HG03558 (cell line): ENCODE results near the gene FKBP8.

Experiments used
- ATAC-seq: cut with Tn5 transposase; IDR thresholded peaks from one replicate; pipeline ENCODE4 v1.9.1; 2021; ENCODE audit warnings: moderate number of reproducible peaks; ENCODE audit not compliant: unreplicated experiment; ENCODE audit errors: extremely low read depth

Gene FKBP8

DNA sequence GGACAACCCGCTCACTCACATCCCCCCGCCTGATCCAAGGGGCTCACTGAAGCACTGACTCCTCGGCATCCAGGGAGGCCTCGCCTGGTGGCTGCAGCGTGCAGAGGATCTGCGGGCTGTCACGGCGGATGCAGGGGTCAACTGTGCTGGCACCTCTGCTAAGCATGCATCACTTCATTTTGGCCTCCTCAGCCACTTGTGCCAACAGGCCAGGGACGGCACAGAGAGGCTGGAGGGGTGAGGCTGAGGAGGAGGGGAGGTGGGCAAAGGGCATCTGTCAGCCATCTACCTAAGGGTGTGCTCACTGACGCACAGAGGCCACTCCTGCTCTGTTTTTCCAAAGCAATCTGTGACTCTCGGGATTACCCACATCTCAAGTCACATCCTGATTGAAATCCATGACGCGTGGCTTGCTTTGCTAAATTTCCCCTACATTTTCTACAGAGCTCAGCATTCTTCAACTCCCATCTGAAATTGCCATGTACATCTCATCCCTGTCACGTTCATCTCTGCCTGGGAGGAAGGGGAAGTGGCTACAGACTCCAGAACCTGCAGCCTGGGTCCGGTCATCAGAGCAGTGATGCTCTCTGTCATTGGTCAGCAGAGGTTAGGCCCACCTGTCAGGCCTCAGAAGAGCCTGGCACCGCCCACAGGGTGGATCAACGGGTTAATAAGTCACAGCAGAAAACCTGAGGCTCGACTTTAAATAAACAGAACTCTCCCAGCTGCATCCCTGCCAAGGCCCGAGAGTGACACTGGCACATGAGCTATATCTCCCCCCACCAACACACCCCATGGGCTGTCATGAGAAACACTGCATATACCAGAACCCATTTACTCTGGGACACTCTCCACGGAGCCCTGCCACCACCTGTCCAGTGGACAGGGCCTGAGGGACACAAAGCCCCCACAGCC is 39.1 kb downstream of the FKBP8 start:
- ATAC-seq: no peak

DNA sequence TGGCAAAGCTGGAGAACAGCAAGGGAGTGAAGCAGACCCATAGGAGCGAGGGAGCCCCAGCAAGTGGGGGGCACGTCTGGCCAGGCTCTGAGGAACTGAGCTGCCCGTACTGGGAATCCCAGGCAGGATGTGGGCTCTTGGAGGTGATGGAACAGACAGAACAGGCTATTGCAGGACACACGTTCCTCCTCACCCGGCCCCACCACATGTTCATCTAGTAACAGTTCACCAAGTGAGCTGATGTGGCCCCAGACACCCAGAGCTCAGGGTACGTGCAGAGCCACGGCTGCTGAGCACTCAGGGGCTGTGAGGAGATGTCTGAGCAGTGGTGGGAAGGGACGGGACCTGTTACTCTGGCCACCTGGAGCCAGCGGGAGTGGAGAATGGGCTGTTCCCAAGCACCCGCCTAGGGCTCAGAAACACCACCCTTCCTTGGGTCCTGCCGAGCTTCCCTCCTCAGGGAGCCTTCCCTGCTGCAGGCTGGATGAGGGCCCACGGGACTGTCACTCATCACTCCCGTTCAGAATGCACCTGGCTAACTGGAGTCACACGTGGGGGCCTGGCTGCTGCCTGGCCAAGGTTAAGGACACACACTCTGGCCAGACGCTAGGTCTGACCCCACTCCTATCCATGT is 39.9 kb downstream of the FKBP8 start:
- no peak for ATAC-seq

DNA sequence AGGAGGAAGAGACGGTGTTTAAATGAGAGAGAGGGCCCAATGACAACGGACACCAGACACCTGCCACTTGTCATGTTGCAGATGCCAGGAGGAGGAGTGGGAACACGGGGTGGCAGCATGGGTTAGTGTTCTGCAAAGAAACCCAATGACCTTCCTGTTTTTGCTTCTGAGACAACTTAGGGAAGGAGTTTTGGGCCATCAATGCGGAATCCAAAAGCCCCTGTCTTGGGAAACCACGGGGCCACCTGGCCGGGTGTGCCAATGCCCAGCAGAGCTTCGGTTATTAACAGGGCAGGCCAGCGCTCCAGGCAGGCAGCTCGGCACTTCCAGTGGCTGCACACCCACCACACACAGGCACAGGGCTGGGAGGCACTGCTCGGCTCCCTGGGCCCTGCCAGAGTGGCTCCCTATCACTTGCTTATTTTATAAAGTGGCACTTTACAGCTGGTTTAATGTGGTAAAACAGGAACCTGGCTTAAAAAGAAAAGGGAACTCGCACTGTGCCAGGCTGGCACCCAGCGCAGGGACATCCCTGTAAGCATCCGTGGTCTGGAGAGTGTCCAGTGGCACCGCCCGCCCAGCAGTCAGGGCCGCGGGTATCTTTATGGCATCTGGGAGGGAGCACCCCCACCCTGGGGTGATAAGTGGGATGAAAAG is 40.6 kb downstream of the FKBP8 start:
- no peak for ATAC-seq

DNA sequence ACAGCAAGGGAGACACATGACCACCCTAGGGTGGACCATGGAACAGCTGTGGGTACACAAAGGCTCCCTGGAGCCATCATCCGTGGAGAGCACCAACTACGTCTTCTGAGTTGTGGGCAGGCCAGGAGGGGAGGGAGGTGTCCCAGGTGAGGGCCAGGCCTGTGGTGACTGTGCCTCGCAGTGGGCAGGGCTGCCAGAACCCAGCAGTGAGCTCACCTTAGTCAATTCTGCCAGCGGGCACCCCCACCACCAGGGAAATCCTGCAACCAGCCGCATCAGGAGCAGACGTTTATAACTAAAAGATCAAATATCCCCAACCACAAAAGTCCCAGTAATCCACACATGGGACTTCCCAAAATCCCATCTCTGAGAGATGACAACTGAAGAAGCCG is 41.1 kb downstream of the FKBP8 start:
- ATAC-seq: no peak

DNA sequence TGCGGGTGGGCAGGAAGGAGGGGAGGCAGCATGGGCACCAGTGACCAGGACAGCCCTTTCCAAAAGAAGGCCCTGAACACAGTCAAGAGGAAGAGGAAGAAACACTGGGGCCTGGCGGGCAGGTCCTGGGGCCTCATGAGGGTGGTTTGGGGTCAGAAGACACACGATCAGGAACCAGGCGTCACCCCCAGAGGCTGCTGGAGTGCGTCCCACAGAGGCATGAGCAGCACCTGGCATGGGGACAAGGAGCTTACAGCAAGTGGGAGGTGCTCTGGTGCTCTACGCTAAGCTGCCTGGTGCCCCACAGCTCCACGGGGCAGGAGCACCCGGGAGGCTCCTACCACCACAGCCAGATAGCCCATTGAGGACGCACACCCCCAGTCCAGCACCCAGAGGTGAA is 41.5 kb downstream of the FKBP8 start:
- ATAC-seq: no peak

DNA sequence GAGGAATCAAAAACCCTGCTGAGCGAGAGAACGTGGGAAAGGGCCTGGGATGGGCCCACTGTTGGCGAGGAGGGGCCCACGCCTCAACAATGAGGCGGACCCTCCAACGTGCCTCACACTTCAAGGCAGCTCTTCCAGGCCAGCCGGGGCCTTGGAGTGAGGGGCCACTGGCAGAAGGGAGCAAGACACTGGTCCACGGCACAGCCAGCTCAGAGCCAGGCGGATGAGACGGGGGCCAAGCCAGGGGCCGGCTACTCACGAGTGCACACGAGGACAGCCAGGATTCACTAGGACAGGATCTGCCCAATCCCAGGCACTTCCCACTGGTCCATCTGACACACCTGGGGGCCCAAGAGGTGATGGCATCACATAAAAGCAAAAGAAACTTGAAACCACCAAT is 42.0 kb downstream of the FKBP8 start:
- no peak for ATAC-seq

DNA sequence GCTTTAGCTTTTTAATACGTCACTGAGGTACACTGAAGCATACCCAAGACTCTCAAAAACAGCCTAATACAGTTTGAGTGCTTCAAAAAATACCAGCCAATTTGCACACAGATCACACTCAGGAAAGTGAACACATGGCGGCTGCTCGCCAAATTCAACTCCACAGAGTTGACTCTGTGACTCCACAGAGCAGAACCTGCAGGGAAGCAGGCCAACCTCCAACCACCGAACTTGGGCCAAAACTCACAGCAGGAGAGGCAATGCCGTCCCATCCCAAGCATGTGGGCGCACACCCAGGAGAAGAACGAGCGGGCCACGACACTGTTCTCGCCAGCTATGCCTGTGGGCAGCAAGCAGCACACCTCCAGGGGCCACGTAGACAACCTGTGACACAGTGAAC is 42.6 kb downstream of the FKBP8 start:
- ATAC-seq: no peak

DNA sequence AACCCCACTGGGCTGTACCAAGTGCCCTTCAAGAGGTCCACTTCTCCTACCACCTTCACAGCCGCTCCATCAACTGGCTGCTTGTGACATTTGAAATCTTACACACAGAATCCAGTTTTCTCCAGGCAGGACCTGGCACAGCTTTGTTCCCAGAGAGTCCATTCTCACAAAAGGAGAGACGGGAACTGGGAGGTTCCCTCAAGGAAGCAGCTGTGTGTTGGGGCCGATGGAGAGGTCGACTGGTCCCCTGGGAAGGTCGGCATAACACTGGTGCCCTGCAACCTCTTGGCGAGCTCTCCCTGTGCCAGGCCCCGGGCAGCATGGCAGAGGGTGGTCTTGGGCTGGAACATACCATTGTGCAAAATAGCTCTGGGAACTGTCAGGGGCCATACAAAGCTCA is 43.0 kb downstream of the FKBP8 start:
- ATAC-seq: no peak

DNA sequence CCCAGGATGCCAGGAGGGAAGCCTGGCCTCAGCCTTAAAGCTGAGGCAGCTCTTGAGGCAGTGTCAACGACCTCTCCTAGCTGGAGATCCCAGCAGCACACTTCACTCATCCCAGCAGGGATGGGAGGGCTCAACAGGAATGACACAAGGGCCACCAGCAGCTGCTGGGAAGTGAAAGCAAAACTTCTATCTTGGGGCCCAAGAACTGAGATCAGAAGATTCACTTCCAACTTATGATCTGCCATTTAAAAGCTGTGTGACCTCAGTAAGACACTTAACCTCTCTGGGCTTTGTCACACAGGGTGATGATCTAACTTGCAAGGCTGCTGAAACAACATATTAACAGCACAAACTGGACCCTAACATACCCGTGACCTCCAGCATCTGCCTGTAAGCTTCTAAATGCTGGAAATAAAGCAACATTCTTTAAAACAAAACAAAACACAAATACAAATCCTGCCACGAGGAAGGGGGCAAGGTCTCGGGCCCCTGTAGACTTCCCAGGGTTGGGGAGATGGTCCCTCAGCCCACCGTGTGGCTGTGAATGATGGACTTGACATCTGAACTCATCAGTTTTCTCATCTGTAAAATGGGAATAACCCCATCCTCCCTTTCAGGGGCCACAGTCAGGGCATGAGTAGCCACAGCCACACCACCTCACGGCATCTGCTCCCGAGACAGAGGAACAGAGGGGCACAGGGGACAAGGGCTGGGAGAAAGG is 44.2 kb downstream of the FKBP8 start:
- ATAC-seq: no peak

DNA sequence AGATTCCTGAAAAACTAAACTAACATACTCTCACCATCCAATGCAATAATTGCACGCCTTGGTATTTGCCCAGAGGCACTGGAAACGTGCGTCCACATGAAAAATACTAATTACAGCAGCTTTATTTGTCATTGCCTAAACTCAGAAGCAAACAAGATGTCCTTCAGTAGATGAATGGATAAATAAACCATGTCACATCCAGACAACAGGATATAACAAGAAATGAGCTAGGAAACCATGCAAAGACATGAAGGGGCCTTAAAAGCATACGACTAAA is 46.5 kb downstream of the FKBP8 start:
- no peak for ATAC-seq

DNA sequence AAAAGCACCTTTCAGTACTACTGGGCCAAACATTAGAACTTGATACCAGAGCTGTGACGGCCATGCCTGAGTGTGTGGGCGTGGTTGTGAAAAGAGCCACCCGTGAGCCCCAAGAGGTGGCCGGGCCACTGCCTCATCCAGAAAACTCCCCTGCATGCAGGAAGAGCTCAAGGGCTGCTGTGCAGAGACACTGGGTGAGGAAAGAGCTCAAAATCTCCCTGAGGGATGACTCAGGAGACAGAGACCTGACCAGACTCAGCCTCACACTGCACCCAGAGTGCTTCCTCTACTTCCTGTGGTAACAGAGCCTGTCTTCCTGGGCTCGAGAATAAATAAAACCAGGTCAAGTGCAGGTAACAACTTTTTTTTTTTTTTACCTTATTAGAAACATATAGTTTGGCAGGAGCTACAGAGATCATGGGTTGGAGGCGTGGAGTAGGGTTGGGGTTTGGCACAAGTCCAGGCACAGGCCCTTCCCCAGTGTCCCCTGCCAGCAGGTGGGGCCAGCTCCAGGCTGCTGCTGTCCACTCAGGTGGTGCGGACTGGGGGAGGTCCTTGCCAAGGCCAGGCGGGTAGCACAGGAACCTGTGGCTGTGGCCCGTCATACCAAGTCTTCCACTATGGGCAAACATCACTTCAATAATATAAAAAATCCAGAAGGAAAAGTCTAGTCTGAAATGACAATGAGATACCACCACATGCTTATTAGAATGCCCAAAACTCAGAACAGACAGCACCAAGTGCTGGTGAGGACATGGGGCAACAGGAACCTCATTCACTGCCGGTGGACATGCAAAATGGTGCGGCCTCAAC is 47.0 kb downstream of the FKBP8 start:
- no peak for ATAC-seq

DNA sequence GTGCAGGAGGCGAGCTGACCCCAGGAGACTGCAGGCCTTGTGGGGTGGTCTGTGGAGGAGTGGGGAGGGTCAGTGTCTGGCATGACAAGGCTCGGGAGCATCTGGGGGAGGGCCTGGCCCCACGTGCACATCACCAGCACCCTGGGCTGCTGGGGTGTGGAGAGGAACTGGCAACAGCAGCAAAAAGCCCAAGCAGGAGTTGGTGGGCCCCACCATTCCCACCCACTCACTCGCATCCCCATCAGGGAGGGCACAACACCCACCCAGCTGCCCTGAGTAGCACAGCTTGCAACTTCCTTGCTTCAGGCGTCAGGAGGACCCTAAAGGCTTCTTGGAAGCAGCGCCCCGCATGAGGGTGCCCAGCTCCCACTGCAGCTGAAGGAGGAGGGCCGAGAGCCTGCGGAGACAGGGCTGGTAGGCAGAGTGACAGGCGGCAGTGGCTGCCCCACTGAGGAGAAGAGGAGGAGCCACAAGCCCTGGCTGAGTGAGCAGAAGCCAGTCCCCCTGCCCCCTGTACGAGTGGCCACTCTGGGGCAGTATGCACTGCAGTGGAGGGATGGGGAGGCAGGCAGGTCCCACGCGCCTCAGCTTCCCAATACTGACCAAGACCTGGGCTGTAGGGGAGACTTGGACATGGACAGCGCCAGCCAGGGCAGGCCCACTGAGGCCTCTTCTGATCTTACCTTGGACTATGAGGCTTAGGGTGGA is 48.0 kb downstream of the FKBP8 start:
- ATAC-seq: no peak

DNA sequence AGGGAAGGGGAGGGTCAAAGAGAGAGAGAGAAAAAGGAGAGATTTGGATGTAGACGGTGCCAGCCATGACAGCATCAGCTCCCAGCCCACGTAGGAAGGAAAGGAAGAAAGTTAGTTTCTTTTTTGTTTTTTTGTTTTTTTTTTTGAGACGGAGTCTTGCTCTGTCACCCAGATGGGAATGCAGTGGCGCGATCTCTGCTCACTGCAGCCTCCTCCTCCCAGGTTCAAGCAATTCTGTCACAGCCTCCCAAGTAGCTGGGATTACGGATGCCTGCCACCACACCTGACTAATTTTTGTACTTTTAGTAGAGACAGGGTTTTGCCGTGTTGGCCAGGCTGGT is 49.1 kb downstream of the FKBP8 start:
- ATAC-seq: no peak

DNA sequence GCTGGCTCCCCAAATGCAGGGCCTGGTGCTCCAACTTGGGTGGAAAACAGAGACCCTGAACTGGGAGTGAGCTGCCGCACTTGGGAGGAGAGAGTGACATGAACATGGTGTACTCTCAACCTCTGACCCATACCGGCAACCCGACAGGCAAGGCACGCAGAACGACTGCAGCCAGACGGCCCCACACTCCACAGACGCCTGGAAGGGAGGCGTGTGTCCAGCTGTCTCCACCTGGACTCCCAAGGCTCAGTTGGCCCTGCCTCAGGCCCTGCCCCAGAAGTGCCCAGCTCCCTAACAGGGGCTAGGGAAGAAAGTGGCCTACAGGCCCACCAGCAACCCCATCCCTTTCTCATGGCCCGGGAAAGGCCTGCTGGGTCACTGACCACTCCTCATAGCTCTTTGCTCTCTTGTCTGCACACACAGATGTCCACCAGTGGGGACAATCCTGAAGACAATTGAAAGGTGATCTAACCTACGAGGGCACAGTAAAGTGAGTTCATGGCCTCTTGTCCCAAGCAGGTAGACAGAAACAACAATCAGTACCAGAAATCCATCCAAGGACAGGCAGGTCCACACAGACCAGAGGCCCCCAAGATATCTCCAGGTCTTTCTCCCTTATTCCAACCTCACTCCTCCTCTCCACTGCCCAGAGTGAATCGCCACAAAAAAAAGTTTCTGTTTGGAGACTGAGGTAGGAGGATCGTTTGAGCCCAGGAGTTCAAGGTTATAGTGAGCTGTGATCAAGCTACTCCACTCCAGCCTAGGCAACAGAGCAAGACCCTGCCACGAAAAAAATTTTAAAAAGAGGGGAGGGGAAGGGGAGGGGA is 49.7 kb downstream of the FKBP8 start:
- no peak for ATAC-seq

DNA sequence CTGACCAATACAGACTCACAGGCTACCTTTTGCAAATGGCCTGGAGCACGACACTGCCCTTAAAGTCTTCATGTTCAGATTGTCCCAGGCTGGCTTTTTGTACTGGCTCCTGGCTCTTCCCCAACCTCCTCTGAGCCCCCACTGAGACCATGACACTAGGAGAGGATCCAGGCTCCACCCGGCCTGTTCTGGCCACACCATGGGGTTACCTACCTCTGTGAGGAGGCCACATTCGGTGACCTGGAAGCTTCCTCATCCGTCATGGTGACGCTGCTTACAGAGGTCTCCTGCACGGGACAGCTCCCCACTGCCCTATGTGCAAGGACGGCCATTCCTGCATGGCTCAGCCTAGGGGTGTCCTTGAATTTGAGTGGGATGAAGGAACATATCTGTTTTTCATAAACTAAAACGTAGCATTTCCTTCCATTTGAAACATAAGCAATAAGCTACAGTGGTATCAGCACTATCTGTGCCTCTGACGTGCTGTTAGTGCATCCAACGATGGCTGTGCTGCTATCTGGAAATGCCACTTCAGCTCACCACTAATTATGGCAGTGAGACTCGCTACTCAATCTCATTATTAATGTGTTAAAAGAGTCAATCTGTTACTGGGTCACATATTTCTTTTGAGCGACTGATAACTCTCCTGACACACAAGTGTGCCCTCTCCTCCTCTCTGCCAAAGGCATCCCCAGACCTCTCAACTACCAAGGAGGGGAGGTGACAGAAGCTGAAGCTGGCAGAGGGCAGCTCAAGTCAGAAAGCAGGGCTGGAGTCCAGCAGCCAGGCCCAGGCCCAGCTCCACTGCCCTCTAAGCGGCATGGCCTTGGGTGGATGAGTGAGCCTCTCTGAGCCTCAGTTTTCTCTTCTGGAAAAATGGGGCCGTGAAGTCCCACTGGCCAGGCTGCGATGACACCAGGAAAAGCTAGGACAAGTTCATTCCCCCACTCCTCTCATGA is 51.1 kb downstream of the FKBP8 start:
- no peak for ATAC-seq

DNA sequence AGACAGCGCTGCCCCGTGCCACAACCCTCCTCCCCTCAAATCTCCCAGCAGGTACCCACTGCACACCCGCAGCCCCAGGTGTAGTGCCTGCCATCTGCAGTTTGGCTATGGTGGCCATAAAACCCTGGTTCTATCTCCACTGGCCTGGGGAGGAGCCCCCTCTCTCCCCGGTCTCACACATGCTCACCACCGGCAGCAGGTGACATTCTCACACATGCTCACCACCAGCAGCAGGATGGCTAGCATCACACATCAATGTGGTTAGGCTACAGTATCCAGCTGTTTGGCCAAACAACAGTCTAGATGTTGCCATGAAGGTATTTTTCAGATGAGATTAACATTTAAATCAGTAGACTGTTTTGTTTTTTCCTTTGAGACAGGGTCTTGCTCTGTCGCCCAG is 52.6 kb downstream of the FKBP8 start:
- ATAC-seq: no peak

DNA sequence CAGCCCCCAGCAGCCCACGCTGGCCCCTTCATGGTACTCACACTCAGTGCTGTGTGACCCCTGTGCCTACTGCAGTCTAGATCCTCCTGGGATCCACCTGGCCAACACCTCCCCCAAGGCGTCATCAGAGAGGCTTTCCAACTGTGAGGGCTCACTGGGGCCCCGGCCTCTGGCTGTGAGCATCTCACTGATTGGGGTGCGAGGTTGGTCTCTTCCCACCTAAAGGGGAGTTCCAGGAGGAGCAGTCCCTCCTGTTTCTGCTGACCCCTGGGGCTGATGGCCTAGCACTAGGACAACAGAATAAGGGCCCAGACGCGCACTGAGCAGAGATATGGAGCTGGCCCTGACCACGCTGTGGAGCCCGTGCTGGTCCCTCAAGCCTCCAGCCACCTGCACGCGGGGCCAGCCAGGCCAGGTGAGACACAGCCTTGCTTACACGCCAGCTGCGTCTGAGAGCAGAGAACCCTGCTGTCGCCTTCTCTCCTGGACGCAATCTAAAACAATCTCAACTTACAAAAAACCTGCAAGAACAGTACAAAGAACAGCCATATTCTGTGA is 53.7 kb downstream of the FKBP8 start:
- no peak for ATAC-seq
